Suppressor macrophage (primary cell): ENCODE measurements around the gene NBPF20.
"Not testable (repeated sequence)": the region's sequence is repeated elsewhere in the genome, so short reads cannot be mapped to it uniquely, and the experiment has no call there.

ENCODE experiments used
- DNase-seq, 4 experiments: peaks; one replicate each; pipeline ENCODE4 v3.0.0-alpha.2; 2020 to 2022

Gene NBPF20

DNA sequence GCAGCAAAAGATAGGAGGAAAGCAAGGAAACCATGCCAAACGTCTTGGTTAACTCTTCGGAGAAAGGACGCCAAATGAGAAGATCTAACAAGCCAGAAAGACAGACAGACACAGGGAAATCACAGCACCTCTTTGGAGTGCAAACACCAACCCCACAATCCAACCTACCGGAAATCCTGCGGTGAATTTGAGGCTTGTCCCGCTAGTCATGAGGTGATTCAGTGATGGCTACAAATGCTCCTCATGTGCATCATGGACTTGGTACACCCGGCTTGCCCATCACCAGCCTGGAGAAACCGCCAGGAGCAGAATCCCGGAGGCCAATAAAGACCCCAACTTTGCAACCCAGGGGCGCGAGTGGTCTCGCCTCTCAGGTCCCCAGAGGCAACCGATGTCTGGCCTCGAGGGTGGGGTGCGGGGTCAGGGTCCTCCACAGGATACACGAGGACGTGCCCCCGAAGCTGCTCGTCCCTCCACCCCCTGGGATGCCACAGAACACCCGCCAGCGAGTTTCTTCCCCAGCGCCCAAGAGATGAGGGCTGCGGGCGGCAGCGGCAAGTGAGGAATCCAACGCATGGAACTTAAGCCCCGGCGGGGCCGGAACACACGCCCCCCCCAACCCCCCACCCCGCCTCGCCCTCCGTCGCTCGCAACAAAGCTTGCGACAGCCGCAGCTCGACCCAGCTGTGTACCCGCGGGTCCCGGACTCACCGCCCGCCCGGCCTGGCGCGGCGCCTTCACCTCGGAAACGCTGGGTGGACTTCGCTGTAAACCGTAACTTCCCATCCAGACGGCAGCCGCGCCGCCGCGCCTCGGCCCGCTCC is 579 bp downstream of the NBPF20 start:
- DNase-seq: not testable (repeated sequence)

DNA sequence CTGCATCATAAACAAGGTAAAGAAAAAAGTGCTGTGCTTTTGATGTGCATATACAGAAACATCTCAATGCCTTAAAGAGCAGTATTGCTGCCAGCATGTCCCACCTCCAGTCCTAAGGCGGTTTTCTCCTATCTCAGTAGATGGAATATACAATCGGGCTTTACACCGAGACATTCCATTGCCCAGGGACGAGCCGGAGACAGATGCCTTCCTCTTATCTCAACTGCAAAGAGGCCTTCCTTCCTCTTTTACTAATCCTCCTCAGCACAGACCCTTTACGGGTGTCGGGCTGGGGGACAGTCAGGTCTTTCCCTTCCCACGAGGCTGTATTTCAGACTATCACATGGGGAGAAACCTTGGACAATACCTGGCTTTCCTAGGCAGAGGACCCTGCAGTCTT is 10.3 kb downstream of the NBPF20 start:
- not testable (repeated sequence) for DNase-seq

DNA sequence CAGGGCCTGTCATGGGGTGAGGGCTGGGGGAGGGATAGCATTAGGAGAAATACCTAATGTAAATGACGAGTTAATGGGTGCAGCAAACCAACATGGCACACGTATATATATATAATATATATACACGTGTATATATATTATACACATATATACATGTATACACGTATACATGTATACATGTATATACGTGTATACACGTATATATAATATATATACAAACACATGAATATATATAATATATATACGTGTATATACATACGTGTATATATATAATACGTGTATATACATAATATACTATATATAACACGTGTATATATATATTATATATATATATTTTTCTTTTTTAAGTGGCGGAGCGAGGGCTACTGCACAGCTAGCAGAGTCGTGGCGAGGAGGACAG is 18.1 kb downstream of the NBPF20 start:
- not testable (repeated sequence) for DNase-seq

DNA sequence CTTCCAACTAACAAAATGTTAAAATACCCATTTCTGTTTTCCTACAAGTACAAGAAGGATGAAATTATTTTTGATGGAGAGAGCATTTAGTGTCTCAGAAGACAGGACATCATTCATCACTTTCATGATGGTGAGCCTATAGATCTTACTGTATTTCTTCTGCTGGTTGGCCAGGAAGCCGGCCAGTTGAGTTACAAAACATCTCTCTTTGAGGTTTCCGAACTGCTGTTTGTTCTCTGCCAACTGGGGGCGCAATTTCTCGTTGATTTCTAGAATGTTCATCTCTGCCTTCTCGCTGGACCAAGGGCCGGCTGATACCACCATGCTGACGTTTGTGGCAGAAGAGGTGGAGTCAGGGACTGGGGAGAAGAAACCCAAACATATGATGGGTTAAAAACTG is 20.5 kb downstream of the NBPF20 start:
- not testable (repeated sequence) for DNase-seq

DNA sequence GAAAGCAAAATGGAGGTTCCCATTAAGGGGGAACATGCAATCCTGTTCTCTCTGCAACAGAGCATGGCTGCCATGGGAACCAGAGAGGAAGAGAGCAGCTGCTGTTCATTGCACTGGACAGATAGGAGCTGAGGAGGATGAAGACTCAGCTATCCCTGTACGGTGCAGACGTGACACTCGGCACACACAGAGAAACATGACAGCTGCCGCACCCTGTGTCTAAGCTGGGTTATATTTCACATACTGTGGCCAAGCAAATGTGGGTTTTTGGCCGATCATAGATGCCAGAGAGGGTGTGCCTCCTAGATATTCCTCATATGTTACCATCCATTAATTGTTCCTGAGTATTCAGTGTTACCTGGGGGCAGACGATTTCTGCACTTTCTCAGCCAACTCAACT is 24.7 kb downstream of the NBPF20 start:
- not testable (repeated sequence) for DNase-seq
